Hepatocyte (in vitro differentiated cells): Measurements from ENCODE around the gene ISCU.

Experiments used
- CTCF ChIP-seq: fragments of 200-600 bp; sonication (generic); IDR thresholded peaks from 2 replicates; pipeline ENCODE4 v1.5.1; 2016; ENCODE audit warnings: antibody characterized with exemption, mild to moderate bottlenecking; ENCODE audit not compliant: poor library complexity
- EZH2 ChIP-seq: fragments of 200-600 bp; sonication (generic); IDR thresholded peaks from 2 replicates; pipeline ENCODE4 v1.6.1; 2016; ENCODE audit warnings: antibody characterized with exemption, mild to moderate bottlenecking, borderline replicate concordance
- EZH2phosphoT487 ChIP-seq: fragments of 200-600 bp; sonication (generic); IDR thresholded peaks from one replicate; pipeline ENCODE4 v1.6.1; 2018; ENCODE audit warnings: antibody characterized with exemption, mild to moderate bottlenecking, low read depth, moderate library complexity; ENCODE audit not compliant: unreplicated experiment, severe bottlenecking

GRCh38 chr12:108586306-108586705, 23.9 kb downstream of the ISCU start:
- TF ChIP-seq CTCF: no peak
- TF ChIP-seq EZH2: no peak
- TF ChIP-seq EZH2phosphoT487: no peak
